Prostate gland (tissue), 2 donors: ENCODE data around the gene ATOX1. TPM values are rescaled to one million over a fixed set of nuclear protein-coding genes. Genes with fewer than 3 reads are reported as not detected.

Source experiments
- DNase-seq: peaks from one replicate; pipeline ENCODE4 v3.0.0-alpha.2; 2019; ENCODE audit warnings: low spot score
- H3K27ac ChIP-seq, 2 donors: fragments of 200-600 bp; sonication (generic); 2 replicates each; pipeline ENCODE4 v1.5.1; 2017 to 2019
- H3K27me3 ChIP-seq: fragments of 200-600 bp; sonication (generic); replicated peaks from 2 replicates; pipeline ENCODE4 v1.5.1; 2019; ENCODE audit not compliant: insufficient read depth
- H3K36me3 ChIP-seq, 2 donors: fragments of 200-600 bp; sonication (generic); 1 replicate in 1 of 2; 2 replicates in 1 of 2; pipeline versions ENCODE4 v1.5.1 to v1.8.1; 2017 to 2019
- H3K4me1 ChIP-seq: fragments of 200-600 bp; sonication (generic); replicated peaks from 2 replicates; pipeline ENCODE4 v1.5.1; 2019
- H3K4me3 ChIP-seq, 2 donors: fragments of 200-600 bp; sonication (generic); 2 replicates each; pipeline ENCODE4 v1.5.1; 2017 to 2019
- H3K9me3 ChIP-seq: fragments of 200-600 bp; sonication (generic); 2 replicates; pipeline ENCODE4 v1.5.1; 2017
- POLR2A ChIP-seq: fragments of 450-650 bp; IDR thresholded peaks from one replicate; pipeline ENCODE4 v1.6.1; 2016; ENCODE audit warnings: antibody characterized with exemption, mild to moderate bottlenecking
- POLR2AphosphoS5 ChIP-seq: sonication (generic); formaldehyde crosslinking; IDR thresholded peaks from one replicate; pipeline ENCODE4 v1.6.1; 2017; ENCODE audit warnings: antibody characterized with exemption
- WGBS: methylation state at CpG from one replicate; pipeline ENCODE4 v1.1.5; 2018; 5-methylcytosine and 5-hydroxymethylcytosine counted together
- intact Hi-C: fragments of 100-400 bp; cut with DNase I; formaldehyde crosslinking; loops from one replicate; pipeline ENCODE4 v1.14.2; 2022
- total RNA-seq, 2 donors: library from RNA; depleted of rRNA; stranded (reverse); fragments of >200 nt; gene quantifications; one replicate each; pipeline ENCODE4 v1.1.0, GENCODE V29; 2016
- TF ChIP-seq, protein P1 (sequence below), 4 experiments: fragments of 200-600 bp in 2 of 4; fragments of 450-650 bp in 2 of 4; sonication (generic) in 2 of 4; IDR thresholded peaks; 1 replicate in 3 of 4; 2 replicates in 1 of 4; pipeline ENCODE4 v1.5.1; 2016 to 2019; ENCODE audit warnings: antibody characterized with exemption in 4 of 4, mild to moderate bottlenecking in 2 of 4, moderate library complexity in 2 of 4

ATOX1 gene
- total RNA-seq, 2 donors from 2014 or later, result 97.8 to 163 TPM

DNA sequence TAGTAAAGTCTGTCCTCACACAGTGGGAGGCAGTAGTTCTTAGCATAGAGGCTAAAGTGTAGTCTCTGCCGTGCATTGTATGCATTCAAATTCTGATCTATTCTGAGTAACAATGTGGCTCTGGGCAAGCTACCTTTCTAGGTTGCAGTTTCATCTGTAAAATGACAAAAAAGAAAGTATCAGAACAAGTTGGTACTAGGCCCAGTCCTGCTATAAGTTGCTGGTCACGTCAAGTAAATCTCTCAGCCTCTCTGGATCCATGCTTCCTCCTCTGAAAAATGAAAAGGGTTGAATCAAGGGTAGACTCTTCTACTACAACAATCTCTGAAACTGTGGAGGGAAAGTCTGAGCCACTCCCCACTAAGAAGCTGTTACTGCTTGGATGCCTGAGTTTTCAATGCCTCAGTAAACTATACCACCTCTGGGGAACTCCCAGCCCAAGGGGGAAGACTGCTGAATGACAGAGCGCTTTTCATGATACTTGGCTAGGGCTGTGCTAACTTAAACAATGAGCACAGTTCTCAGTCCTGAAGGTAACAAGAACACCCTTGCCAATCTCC, 37.3 kb downstream of the ATOX1 start:
- H3K27me3 ChIP-seq, result no peaks in the 10 kb centered on the region
- no peak for TF ChIP-seq POLR2AphosphoS5
- TF ChIP-seq, protein P1, sequence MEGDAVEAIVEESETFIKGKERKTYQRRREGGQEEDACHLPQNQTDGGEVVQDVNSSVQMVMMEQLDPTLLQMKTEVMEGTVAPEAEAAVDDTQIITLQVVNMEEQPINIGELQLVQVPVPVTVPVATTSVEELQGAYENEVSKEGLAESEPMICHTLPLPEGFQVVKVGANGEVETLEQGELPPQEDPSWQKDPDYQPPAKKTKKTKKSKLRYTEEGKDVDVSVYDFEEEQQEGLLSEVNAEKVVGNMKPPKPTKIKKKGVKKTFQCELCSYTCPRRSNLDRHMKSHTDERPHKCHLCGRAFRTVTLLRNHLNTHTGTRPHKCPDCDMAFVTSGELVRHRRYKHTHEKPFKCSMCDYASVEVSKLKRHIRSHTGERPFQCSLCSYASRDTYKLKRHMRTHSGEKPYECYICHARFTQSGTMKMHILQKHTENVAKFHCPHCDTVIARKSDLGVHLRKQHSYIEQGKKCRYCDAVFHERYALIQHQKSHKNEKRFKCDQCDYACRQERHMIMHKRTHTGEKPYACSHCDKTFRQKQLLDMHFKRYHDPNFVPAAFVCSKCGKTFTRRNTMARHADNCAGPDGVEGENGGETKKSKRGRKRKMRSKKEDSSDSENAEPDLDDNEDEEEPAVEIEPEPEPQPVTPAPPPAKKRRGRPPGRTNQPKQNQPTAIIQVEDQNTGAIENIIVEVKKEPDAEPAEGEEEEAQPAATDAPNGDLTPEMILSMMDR (IDR thresholded peaks at IDR 0.05), result no peak
- TF ChIP-seq POLR2A, result no peak
- no peaks in the 10 kb centered on the region for H3K9me3 ChIP-seq
- 58% methylated on average over 3 of the region's 3 CpGs for WGBS
- H3K27ac ChIP-seq, result no peak overlapping the region
- no peaks in the 10 kb centered on the region for H3K36me3 ChIP-seq
- intact Hi-C loops, result no loop called here
- no peak for DNase-seq
- H3K4me3 ChIP-seq, result no peak overlapping the region
- H3K4me1 ChIP-seq, result no peaks in the 10 kb centered on the region

- TF ChIP-seq POLR2AphosphoS5 (no peak), POLR2A (no peak)
- TF ChIP-seq, protein P1 (IDR thresholded peaks at IDR 0.05), result no peak
- H3K9me3 ChIP-seq, result no peaks in the 10 kb centered on the region
- no peak overlapping the region for H3K4me3 ChIP-seq
- H3K4me1 ChIP-seq, result no peaks in the 10 kb centered on the region
- no peak for DNase-seq
- no peak overlapping the region for H3K27ac ChIP-seq
- WGBS, result 96% methylated on average over 2 of the region's 2 CpGs
- intact Hi-C loops, result no loop called here
- no peaks in the 10 kb centered on the region for H3K27me3 ChIP-seq
- no peaks in the 10 kb centered on the region for H3K36me3 ChIP-seq
Measured at GRCh38 chr5:151720215-151720614, 38.2 kb downstream of the ATOX1 start.

DNA sequence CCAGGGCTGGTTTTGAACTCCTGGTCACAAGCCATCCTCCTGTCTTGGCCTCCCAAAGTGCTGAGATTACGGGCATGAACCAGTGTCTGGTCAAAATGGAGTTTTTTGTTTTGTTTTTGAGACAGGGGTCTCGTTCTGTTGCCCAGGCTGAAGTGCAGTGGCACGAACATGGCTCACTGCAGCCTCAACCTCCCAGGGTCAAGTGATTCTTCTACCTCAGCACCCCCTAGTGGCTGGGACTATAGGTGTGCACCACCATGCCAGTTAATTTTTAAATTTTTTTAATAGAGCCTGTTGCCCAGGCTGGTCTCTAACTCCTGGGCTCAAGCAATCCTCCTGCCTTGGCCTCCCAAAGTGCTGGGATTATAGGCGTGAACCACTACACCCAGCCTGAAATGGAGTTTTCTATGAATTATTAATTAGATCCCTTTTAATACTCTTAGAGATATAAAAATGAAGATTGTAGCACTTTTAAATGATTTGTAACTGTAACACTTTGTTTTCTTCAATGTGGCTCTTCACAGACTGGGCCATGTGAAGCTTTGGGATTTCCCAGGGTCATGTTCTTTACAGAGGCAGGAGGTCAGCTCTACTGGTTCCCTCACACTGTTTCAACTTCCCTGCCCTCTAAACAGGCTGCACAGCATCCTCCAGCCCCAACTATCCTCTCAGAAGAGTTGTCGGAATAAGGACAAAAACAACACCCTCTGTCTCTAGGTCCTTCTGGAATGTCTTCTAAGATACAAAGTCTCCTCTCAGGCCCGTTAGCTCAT, 39.0 kb downstream of the ATOX1 start:
- no peak overlapping the region for H3K27ac ChIP-seq
- WGBS, result 77% methylated on average over 6 of the region's 6 CpGs
- no peaks in the 10 kb centered on the region for H3K9me3 ChIP-seq
- H3K36me3 ChIP-seq, result no peaks in the 10 kb centered on the region
- DNase-seq, result no peak
- no peak for TF ChIP-seq POLR2AphosphoS5
- TF ChIP-seq, protein P1 (IDR thresholded peaks at IDR 0.05), result peak in 3 of 4 experiments; percentile 30 to 44 (median 40)
- H3K27me3 ChIP-seq, result no peaks in the 10 kb centered on the region
- H3K4me1 ChIP-seq, result no peaks in the 10 kb centered on the region
- intact Hi-C loops, result loop anchor here (2.0 kb wide), 1 partner anchor 57 kb away; no protein-coding TSS in a partner anchor
- no peak overlapping the region for H3K4me3 ChIP-seq

- TF ChIP-seq POLR2AphosphoS5 (no peak), POLR2A (no peak)
- TF ChIP-seq, protein P1 (IDR thresholded peaks at IDR 0.05), result no peak
- intact Hi-C loops, result loop anchor here (2.0 kb wide), 1 partner anchor 56 kb away; no protein-coding TSS in a partner anchor
- no peak for DNase-seq
- Histone ChIP-seq H3K27ac (no peak overlapping the region), H3K27me3 (no peaks in the 10 kb centered on the region), H3K36me3 (no peaks in the 10 kb centered on the region), H3K9me3 (no peaks in the 10 kb centered on the region), H3K4me3 (no peak overlapping the region), H3K4me1 (no peaks in the 10 kb centered on the region)
- 36% methylated on average over 3 of the region's 3 CpGs for WGBS
Measured at GRCh38 chr5:151718646-151719045, 39.8 kb downstream of the ATOX1 start.

- no peak for TF ChIP-seq POLR2A
- TF ChIP-seq POLR2AphosphoS5, result no peak
- TF ChIP-seq, protein P1 (IDR thresholded peaks at IDR 0.05), result no peak
- H3K4me3 ChIP-seq, result no peak overlapping the region
- 39% methylated on average over 2 of the region's 2 CpGs for WGBS
- no peaks in the 10 kb centered on the region for H3K9me3 ChIP-seq
- H3K27me3 ChIP-seq, result no peaks in the 10 kb centered on the region
- no peak for DNase-seq
- no peaks in the 10 kb centered on the region for H3K4me1 ChIP-seq
- H3K27ac ChIP-seq, result no peak overlapping the region
- H3K36me3 ChIP-seq, result no peaks in the 10 kb centered on the region
- intact Hi-C loops, result loop anchor here (2.0 kb wide), 1 partner anchor 55 kb away; no protein-coding TSS in a partner anchor
Measured at GRCh38 chr5:151718153-151718552, 40.3 kb downstream of the ATOX1 start.
